ENCODE data around the gene PHACTR3.

DNA sequence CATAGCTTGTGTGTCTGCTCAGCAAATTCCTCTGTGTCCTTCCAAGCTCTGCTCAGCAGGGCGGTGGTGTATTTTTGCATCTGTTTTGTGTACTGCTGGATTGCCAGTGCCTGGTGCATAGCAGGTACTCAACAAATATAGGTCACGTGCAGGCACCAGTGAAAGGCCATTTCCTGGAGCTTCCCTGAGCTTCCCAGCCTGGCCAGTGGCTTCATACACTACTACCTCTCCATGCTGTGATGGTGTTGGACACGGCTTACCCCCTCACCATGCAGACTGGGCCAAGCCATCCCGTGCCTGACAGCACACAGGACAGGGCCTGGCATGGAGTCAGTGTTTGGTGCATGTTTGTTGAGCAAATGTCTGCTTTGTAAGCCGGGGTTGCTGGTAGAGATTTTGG is 7.7 kb upstream of the PHACTR3 start:
- no peak for TF ChIP-seq POLR2A (IDR thresholded peaks at IDR 0.05)
- no peak for TF ChIP-seq CTCF (IDR thresholded peaks at IDR 0.05 in 8 of 11, conservative IDR thresholded peaks at IDR 0.05 in 3 of 11)

All from spleen (tissue), 7 donors.